Mesenchymal stem cell (in vitro differentiated cells and primary cell): ENCODE results near the gene IFT27.

Experiments used
- DNase-seq: peaks from one replicate; pipeline ENCODE4 v3.0.0-alpha.2; 2013
- H2AFZ ChIP-seq: one replicate; pipeline ENCODE4 v1.6.1; 2013; ENCODE audit warnings: low read depth, mild to moderate bottlenecking, control low read depth, inconsistent platforms, low read length, moderate library complexity
- H2AK5ac ChIP-seq: 2 replicates; pipeline ENCODE4 v1.6.1; 2013; ENCODE audit warnings: low read length, moderate library complexity, mild to moderate bottlenecking, inconsistent platforms; ENCODE audit not compliant: severe bottlenecking
- H2BK120ac ChIP-seq: one replicate; pipeline ENCODE4 v1.6.1; 2013; ENCODE audit warnings: low read depth, mild to moderate bottlenecking, inconsistent platforms, low read length, moderate library complexity
- H2BK12ac ChIP-seq, 2 experiments: one replicate each; pipeline ENCODE4 v1.6.1; 2013; ENCODE audit warnings: inconsistent platforms in 2 of 2, low read length in 2 of 2, mild to moderate bottlenecking in 2 of 2, moderate library complexity in 2 of 2, control low read depth in 1 of 2
- H2BK15ac ChIP-seq: one replicate; pipeline ENCODE4 v1.6.1; 2013; ENCODE audit warnings: mild to moderate bottlenecking, low read depth, inconsistent platforms; ENCODE audit not compliant: poor library complexity, severe bottlenecking
- H2BK5ac ChIP-seq: 2 replicates; pipeline ENCODE4 v1.6.1; 2013; ENCODE audit warnings: low read depth, mild to moderate bottlenecking, low read length, control low read depth, inconsistent platforms; ENCODE audit not compliant: poor library complexity, severe bottlenecking
- H3K14ac ChIP-seq, 2 experiments: one replicate each; pipeline ENCODE4 v1.6.1; 2013; ENCODE audit warnings: inconsistent platforms in 2 of 2, low read length in 2 of 2, control low read depth in 1 of 2, mild to moderate bottlenecking in 1 of 2, moderate library complexity in 1 of 2
- H3K18ac ChIP-seq, 2 experiments: one replicate each; pipeline ENCODE4 v1.6.1; 2013; ENCODE audit warnings: inconsistent platforms in 2 of 2, low read length in 2 of 2, control low read depth in 1 of 2, low read depth in 1 of 2, mild to moderate bottlenecking in 1 of 2
- H3K23ac ChIP-seq, 2 experiments: one replicate each; pipeline ENCODE4 v1.6.1; 2013; ENCODE audit warnings: inconsistent platforms in 2 of 2, low read length in 2 of 2, mild to moderate bottlenecking in 2 of 2, moderate library complexity in 2 of 2, control low read depth in 1 of 2
- H3K27ac ChIP-seq: 2 replicates; pipeline ENCODE4 v1.5.1; 2013; ENCODE audit warnings: mild to moderate bottlenecking, moderate library complexity, low read length, control low read depth, inconsistent platforms; ENCODE audit not compliant: poor library complexity, severe bottlenecking
- H3K27me3 ChIP-seq, 2 experiments: 2 replicates each; pipeline versions ENCODE4 v1.6.1 to v1.7.0; 2013; ENCODE audit warnings: low read length in 2 of 2, mild to moderate bottlenecking in 2 of 2, moderate library complexity in 2 of 2, control low read depth in 1 of 2, inconsistent platforms in 1 of 2; ENCODE audit not compliant: control insufficient read depth in 1 of 2, insufficient read depth in 1 of 2
- H3K36me3 ChIP-seq, 2 experiments: 2 replicates each; pipeline versions ENCODE4 v1.6.1 to v1.7.0; 2013; ENCODE audit warnings: low read length in 2 of 2, control low read depth in 1 of 2, inconsistent platforms in 1 of 2, low read depth in 1 of 2, mild to moderate bottlenecking in 1 of 2; ENCODE audit not compliant: insufficient read depth in 2 of 2, control insufficient read depth in 1 of 2
- H3K4ac ChIP-seq, 2 experiments: one replicate each; pipeline ENCODE4 v1.6.1; 2013; ENCODE audit warnings: inconsistent platforms in 2 of 2, low read length in 2 of 2, mild to moderate bottlenecking in 2 of 2, moderate library complexity in 2 of 2, control low read depth in 1 of 2, low read depth in 1 of 2
- H3K4me1 ChIP-seq: 2 replicates; pipeline ENCODE4 v1.6.1; 2013; ENCODE audit warnings: low read depth, low read length, control low read depth; ENCODE audit not compliant: control insufficient read depth, insufficient read depth
- H3K4me2 ChIP-seq: 2 replicates; pipeline ENCODE4 v1.6.1; 2013; ENCODE audit warnings: low read length, mild to moderate bottlenecking, inconsistent platforms; ENCODE audit not compliant: poor library complexity, severe bottlenecking
- H3K4me3 ChIP-seq, 2 experiments: 2 replicates each; pipeline versions ENCODE4 v1.5.1 to v1.7.0; 2013; ENCODE audit warnings: low read length in 2 of 2, mild to moderate bottlenecking in 2 of 2, control low read depth in 1 of 2, low read depth in 1 of 2; ENCODE audit not compliant: insufficient read depth in 1 of 2
- H3K79me1 ChIP-seq: replicated peaks from 2 replicates; pipeline ENCODE4 v1.6.1; 2013; ENCODE audit warnings: mild to moderate bottlenecking, control low read depth, low read length, inconsistent platforms; ENCODE audit not compliant: poor library complexity, severe bottlenecking
- H3K9ac ChIP-seq: 2 replicates; pipeline ENCODE4 v1.7.0; 2013; ENCODE audit warnings: mild to moderate bottlenecking, low read length, moderate library complexity
- H3K9me3 ChIP-seq: 2 replicates; pipeline ENCODE4 v1.7.0; 2013; ENCODE audit warnings: mild to moderate bottlenecking, low read length; ENCODE audit not compliant: control insufficient read depth
- H4K8ac ChIP-seq: one replicate; pipeline ENCODE4 v1.6.1; 2013; ENCODE audit warnings: inconsistent platforms, mild to moderate bottlenecking, low read length, moderate library complexity
- H4K91ac ChIP-seq: one replicate; pipeline ENCODE4 v1.6.1; 2013; ENCODE audit warnings: mild to moderate bottlenecking, low read length, inconsistent platforms
- WGBS: methylation state at CpG from one replicate; pipeline ENCODE4 v1.1.7; 2013; ENCODE audit warnings: mixed read lengths; 5-methylcytosine and 5-hydroxymethylcytosine counted together

The IFT27 gene

GRCh38 chr22:36770513-36771231 lies 5.2 kb downstream of the IFT27 start:
- Histone ChIP-seq H2BK5ac (no peak overlapping the region), H3K9ac (no peak overlapping the region), H3K23ac (no peak overlapping the region), H3K27ac (no peak overlapping the region), H3K36me3 (peaks cover 21 to 29% of the 10 kb centered on the region in 2 experiments), H4K91ac (no peak overlapping the region), H4K8ac (no peak overlapping the region), H2BK12ac (no peak overlapping the region), H3K27me3 (no peaks in the 10 kb centered on the region), H3K4me2 (no peak overlapping the region), H2BK15ac (no peak overlapping the region), H3K79me1 (peaks cover 14% of the 10 kb centered on the region), H2BK120ac (no peak overlapping the region), H3K4me1 (peaks cover 4% of the 10 kb centered on the region), H3K9me3 (no peaks in the 10 kb centered on the region), H3K4ac (no peak overlapping the region), H3K4me3 (no peak overlapping the region), H3K14ac (no peak overlapping the region), H2AK5ac (no peak overlapping the region), H3K18ac (peak overlapping the region in 1 of 2 experiments; percentile 11), H2AFZ (no peak overlapping the region)
- 74% methylated on average over 9 of the region's 11 CpGs for WGBS
- DNase-seq = no peak

GRCh38 chr22:36769541-36770512 lies 6.1 kb downstream of the IFT27 start:
- Histone ChIP-seq H3K4ac (no peak overlapping the region), H3K9me3 (no peaks in the 10 kb centered on the region), H2AFZ (no peak overlapping the region), H2AK5ac (no peak overlapping the region), H3K36me3 (peaks cover 26 to 34% of the 10 kb centered on the region in 2 experiments), H4K91ac (peak overlapping the region; percentile 53), H2BK15ac (no peak overlapping the region), H3K4me1 (peaks cover 7% of the 10 kb centered on the region), H3K27ac (no peak overlapping the region), H3K79me1 (peaks cover 8% of the 10 kb centered on the region), H3K4me2 (no peak overlapping the region), H3K18ac (no peak overlapping the region), H3K14ac (no peak overlapping the region), H3K27me3 (no peaks in the 10 kb centered on the region), H2BK5ac (no peak overlapping the region), H3K23ac (no peak overlapping the region), H3K9ac (no peak overlapping the region), H4K8ac (no peak overlapping the region), H2BK120ac (no peak overlapping the region), H3K4me3 (no peak overlapping the region), H2BK12ac (no peak overlapping the region)
- no peak for DNase-seq
- 82% methylated on average over 23 of the region's 23 CpGs for WGBS

GRCh38 chr22:36768616-36769015 lies 7.3 kb downstream of the IFT27 start:
- H3K4me3 ChIP-seq = no peak overlapping the region
- no peak overlapping the region for H4K8ac ChIP-seq
- peaks cover 7% of the 10 kb centered on the region for H3K4me1 ChIP-seq
- no peak overlapping the region for H3K23ac ChIP-seq
- DNase-seq = no peak
- peaks cover 7% of the 10 kb centered on the region for H3K79me1 ChIP-seq
- H2AK5ac ChIP-seq = no peak overlapping the region
- H2BK120ac ChIP-seq = no peak overlapping the region
- H2BK15ac ChIP-seq = no peak overlapping the region
- H3K9ac ChIP-seq = no peak overlapping the region
- H3K14ac ChIP-seq = no peak overlapping the region
- H3K27me3 ChIP-seq = no peaks in the 10 kb centered on the region
- H3K36me3 ChIP-seq = peaks cover 35 to 39% of the 10 kb centered on the region in 2 experiments
- no peak overlapping the region for H3K4me2 ChIP-seq
- H4K91ac ChIP-seq = no peak overlapping the region
- no peak overlapping the region for H3K18ac ChIP-seq
- no peak overlapping the region for H3K27ac ChIP-seq
- no peaks in the 10 kb centered on the region for H3K9me3 ChIP-seq
- WGBS = 94% methylated on average over 13 of the region's 13 CpGs
- no peak overlapping the region for H2AFZ ChIP-seq
- no peak overlapping the region for H2BK12ac ChIP-seq
- H3K4ac ChIP-seq = no peak overlapping the region
- no peak overlapping the region for H2BK5ac ChIP-seq

- H2BK120ac ChIP-seq = no peak overlapping the region
- no peak overlapping the region for H3K9ac ChIP-seq
- no peak overlapping the region for H3K4ac ChIP-seq
- no peaks in the 10 kb centered on the region for H3K9me3 ChIP-seq
- no peak overlapping the region for H3K18ac ChIP-seq
- H4K8ac ChIP-seq = no peak overlapping the region
- H2BK15ac ChIP-seq = no peak overlapping the region
- no peak overlapping the region for H2AFZ ChIP-seq
- no peak overlapping the region for H3K23ac ChIP-seq
- H2BK12ac ChIP-seq = no peak overlapping the region
- H3K79me1 ChIP-seq = peaks cover 6% of the 10 kb centered on the region
- H3K27me3 ChIP-seq = no peaks in the 10 kb centered on the region
- H3K4me3 ChIP-seq = no peak overlapping the region
- 92% methylated on average over 5 of the region's 5 CpGs for WGBS
- H3K4me1 ChIP-seq = peaks cover 7% of the 10 kb centered on the region
- H2AK5ac ChIP-seq = no peak overlapping the region
- DNase-seq = no peak
- peaks cover 37 to 44% of the 10 kb centered on the region in 2 experiments for H3K36me3 ChIP-seq
- no peak overlapping the region for H3K27ac ChIP-seq
- no peak overlapping the region for H2BK5ac ChIP-seq
- H4K91ac ChIP-seq = no peak overlapping the region
- no peak overlapping the region for H3K14ac ChIP-seq
- no peak overlapping the region for H3K4me2 ChIP-seq
Measured at GRCh38 chr22:36768141-36768540, 7.8 kb downstream of the IFT27 start.
